H1 (cell line): ENCODE results near the gene HERC5. TPM values are rescaled to one million over a fixed set of nuclear protein-coding genes. Genes with fewer than 3 reads are reported as not detected.

Source experiments
- ASH2L ChIP-seq: fragments of 200-600, 300-600 bp; sonication (generic); IDR thresholded peaks from one replicate; pipeline ENCODE4 v1.7.1; 2017; ENCODE audit warnings: low read length
- JUN ChIP-seq: IDR thresholded peaks from 2 replicates; pipeline ENCODE4 v1.6.1; 2011; ENCODE audit warnings: low read depth, mild to moderate bottlenecking, improper control_type of control experiment, low read length
- SIX5 ChIP-seq: IDR thresholded peaks from 2 replicates; pipeline ENCODE4 v1.6.1; 2011; ENCODE audit warnings: mild to moderate bottlenecking, low read depth, low read length
- SP1 ChIP-seq: IDR thresholded peaks from 2 replicates; pipeline ENCODE4 v1.6.1; 2011; ENCODE audit warnings: low read depth, low read length
- TBP ChIP-seq: IDR thresholded peaks from 2 replicates; pipeline ENCODE4 v1.6.1; 2011; ENCODE audit warnings: low read depth, low read length, improper control_type of control experiment
- ZNF274 ChIP-seq: IDR thresholded peaks from 2 replicates; pipeline ENCODE4 v1.7.0; 2012; ENCODE audit warnings: low read length, borderline replicate concordance; ENCODE audit errors: extremely low read depth
- polyA plus RNA-seq, 7 experiments: library from polyadenylated mRNA; depleted of rRNA in 3 of 7; stranded (reverse) in 5 of 7; unstranded in 2 of 7; fragments of >200 nt in 5 of 7; fragments of 200-250 nt in 2 of 7; gene quantifications; 1 replicate in 5 of 7; 2 replicates in 1 of 7; 4 replicates in 1 of 7; pipeline versions ENCODE4 v1.2.1 to v1.2.3, GENCODE V29; 2011 to 2013; ENCODE audit warnings: missing spikeins in 2 of 7, mixed read lengths in 2 of 7
- total RNA-seq: library from RNA; stranded (reverse); fragmentation: NEBNext Ultra II Directional; extraction: Animal tissue kit (Norgen Biotek cat#: 25700); gene quantifications from 2 replicates; pipeline ENCODE4 v1.2.1, GENCODE V29; 2021
- TF ChIP-seq, protein P1 (sequence below): fragments of 300-600 bp; sonication (generic); IDR thresholded peaks from 2 replicates; pipeline ENCODE4 v1.7.1; 2012; ENCODE audit warnings: low read length, moderate library complexity, mild to moderate bottlenecking, inconsistent platforms; ENCODE audit not compliant: insufficient replicate concordance
- TF ChIP-seq, protein P2 (sequence below): IDR thresholded peaks from 2 replicates; pipeline ENCODE4 v1.6.1; 2011; ENCODE audit warnings: low read depth, mild to moderate bottlenecking, low read length; ENCODE audit not compliant: insufficient read depth

The HERC5 gene
- total and polyA plus RNA-seq, 2 of the 8 experiments (the other 6 are each of a cell fraction or from before 2014, with no cell fraction given), result 6.6 to 20.7 TPM

DNA sequence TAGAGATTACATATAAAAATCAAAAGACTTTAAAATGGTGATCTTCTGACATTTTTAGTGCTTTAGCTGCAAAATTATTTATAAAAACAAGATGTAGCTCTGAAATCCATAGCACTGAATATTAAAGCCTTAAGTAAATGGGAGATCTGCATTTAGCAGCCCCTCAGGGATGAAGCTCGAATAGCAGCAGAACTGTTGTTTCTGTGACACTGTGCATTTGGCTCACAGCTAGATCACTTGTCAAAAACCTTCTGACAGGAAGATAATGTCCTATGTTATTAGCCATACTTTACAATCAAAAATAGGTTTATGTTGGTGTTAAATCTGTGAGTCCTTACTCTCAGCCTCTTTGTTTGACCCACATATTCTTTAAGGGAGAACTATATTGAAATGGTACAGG, 80.8 kb downstream of the HERC5 start (continued):
- TF ChIP-seq, protein P1, sequence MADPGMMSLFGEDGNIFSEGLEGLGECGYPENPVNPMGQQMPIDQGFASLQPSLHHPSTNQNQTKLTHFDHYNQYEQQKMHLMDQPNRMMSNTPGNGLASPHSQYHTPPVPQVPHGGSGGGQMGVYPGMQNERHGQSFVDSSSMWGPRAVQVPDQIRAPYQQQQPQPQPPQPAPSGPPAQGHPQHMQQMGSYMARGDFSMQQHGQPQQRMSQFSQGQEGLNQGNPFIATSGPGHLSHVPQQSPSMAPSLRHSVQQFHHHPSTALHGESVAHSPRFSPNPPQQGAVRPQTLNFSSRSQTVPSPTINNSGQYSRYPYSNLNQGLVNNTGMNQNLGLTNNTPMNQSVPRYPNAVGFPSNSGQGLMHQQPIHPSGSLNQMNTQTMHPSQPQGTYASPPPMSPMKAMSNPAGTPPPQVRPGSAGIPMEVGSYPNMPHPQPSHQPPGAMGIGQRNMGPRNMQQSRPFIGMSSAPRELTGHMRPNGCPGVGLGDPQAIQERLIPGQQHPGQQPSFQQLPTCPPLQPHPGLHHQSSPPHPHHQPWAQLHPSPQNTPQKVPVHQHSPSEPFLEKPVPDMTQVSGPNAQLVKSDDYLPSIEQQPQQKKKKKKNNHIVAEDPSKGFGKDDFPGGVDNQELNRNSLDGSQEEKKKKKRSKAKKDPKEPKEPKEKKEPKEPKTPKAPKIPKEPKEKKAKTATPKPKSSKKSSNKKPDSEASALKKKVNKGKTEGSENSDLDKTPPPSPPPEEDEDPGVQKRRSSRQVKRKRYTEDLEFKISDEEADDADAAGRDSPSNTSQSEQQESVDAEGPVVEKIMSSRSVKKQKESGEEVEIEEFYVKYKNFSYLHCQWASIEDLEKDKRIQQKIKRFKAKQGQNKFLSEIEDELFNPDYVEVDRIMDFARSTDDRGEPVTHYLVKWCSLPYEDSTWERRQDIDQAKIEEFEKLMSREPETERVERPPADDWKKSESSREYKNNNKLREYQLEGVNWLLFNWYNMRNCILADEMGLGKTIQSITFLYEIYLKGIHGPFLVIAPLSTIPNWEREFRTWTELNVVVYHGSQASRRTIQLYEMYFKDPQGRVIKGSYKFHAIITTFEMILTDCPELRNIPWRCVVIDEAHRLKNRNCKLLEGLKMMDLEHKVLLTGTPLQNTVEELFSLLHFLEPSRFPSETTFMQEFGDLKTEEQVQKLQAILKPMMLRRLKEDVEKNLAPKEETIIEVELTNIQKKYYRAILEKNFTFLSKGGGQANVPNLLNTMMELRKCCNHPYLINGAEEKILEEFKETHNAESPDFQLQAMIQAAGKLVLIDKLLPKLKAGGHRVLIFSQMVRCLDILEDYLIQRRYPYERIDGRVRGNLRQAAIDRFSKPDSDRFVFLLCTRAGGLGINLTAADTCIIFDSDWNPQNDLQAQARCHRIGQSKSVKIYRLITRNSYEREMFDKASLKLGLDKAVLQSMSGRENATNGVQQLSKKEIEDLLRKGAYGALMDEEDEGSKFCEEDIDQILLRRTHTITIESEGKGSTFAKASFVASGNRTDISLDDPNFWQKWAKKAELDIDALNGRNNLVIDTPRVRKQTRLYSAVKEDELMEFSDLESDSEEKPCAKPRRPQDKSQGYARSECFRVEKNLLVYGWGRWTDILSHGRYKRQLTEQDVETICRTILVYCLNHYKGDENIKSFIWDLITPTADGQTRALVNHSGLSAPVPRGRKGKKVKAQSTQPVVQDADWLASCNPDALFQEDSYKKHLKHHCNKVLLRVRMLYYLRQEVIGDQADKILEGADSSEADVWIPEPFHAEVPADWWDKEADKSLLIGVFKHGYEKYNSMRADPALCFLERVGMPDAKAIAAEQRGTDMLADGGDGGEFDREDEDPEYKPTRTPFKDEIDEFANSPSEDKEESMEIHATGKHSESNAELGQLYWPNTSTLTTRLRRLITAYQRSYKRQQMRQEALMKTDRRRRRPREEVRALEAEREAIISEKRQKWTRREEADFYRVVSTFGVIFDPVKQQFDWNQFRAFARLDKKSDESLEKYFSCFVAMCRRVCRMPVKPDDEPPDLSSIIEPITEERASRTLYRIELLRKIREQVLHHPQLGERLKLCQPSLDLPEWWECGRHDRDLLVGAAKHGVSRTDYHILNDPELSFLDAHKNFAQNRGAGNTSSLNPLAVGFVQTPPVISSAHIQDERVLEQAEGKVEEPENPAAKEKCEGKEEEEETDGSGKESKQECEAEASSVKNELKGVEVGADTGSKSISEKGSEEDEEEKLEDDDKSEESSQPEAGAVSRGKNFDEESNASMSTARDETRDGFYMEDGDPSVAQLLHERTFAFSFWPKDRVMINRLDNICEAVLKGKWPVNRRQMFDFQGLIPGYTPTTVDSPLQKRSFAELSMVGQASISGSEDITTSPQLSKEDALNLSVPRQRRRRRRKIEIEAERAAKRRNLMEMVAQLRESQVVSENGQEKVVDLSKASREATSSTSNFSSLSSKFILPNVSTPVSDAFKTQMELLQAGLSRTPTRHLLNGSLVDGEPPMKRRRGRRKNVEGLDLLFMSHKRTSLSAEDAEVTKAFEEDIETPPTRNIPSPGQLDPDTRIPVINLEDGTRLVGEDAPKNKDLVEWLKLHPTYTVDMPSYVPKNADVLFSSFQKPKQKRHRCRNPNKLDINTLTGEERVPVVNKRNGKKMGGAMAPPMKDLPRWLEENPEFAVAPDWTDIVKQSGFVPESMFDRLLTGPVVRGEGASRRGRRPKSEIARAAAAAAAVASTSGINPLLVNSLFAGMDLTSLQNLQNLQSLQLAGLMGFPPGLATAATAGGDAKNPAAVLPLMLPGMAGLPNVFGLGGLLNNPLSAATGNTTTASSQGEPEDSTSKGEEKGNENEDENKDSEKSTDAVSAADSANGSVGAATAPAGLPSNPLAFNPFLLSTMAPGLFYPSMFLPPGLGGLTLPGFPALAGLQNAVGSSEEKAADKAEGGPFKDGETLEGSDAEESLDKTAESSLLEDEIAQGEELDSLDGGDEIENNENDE, result no peak
- TF ChIP-seq ASH2L (no peak), TBP (no peak), ZNF274 (no peak), JUN (no peak), SIX5 (no peak), SP1 (no peak)
- TF ChIP-seq, protein P2, sequence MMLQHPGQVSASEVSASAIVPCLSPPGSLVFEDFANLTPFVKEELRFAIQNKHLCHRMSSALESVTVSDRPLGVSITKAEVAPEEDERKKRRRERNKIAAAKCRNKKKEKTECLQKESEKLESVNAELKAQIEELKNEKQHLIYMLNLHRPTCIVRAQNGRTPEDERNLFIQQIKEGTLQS, result no peak
